Measurements from ENCODE around the gene SLC25A13. TPM values are rescaled to one million over a fixed set of nuclear protein-coding genes. Genes with fewer than 3 reads are reported as not detected.

Gene SLC25A13
- total and polyA plus RNA-seq, 2 of the 8 experiments (the other 6 are each of a cell fraction or from before 2014, with no cell fraction given): 30.8 to 85.4 TPM

- H3K27ac ChIP-seq (ENCODE audit: low read depth, low read length): no peak overlapping the region
- H3K36me3 ChIP-seq (ENCODE audit: control insufficient read depth in 2 of 4, insufficient read depth in 4 of 4, low read length in 3 of 4): peaks cover 0 to 5% (median 2%) of the 10 kb centered on the region in 4 experiments; a peak in 2 of 8 replicates
- H3K9me3 ChIP-seq (ENCODE audit: insufficient read depth in 2 of 2, low read depth in 1 of 2, low read length in 1 of 2): no peaks in the 10 kb centered on the region
- H2BK5ac ChIP-seq (ENCODE audit: low read depth, low read length): no peak overlapping the region
- H3K18ac ChIP-seq (ENCODE audit: extremely low read depth, low read length): no peak overlapping the region
- FAIRE-seq: no peak
- H2BK20ac ChIP-seq (ENCODE audit: low read length): no peak overlapping the region
- H4K5ac ChIP-seq (ENCODE audit: insufficient read length, low read depth, low read length): no peak overlapping the region
- H3K9ac ChIP-seq (replicated peaks in 1 of 4; ENCODE audit: extremely low read depth in 1 of 4, low read depth in 3 of 4, low read length in 3 of 4): no peak overlapping the region
- peaks cover 0 to 43% of the 10 kb centered on the region in 2 experiments; a peak in 3 of 4 replicates for H3K79me2 ChIP-seq (ENCODE audit: control insufficient read depth in 1 of 2, insufficient read depth in 2 of 2, low read length in 2 of 2)
- no peak overlapping the region for H2BK12ac ChIP-seq (ENCODE audit: low read depth, low read length)
- CTCF ChIA-PET (ENCODE audit: partially characterized antibody): interaction anchor here (0.6 kb wide), 1 partner anchor 412 kb away, joined by 4 read pairs; no protein-coding TSS in a partner anchor
- H2AFZ ChIP-seq (ENCODE audit: low read length): no peak overlapping the region
- H3K79me1 ChIP-seq (ENCODE audit: low read depth, low read length): no peaks in the 10 kb centered on the region
- H4K91ac ChIP-seq (replicated peaks; ENCODE audit: insufficient read length, low read length): no peak overlapping the region
- H3K4me3 ChIP-seq (ENCODE audit: extremely low read depth in 1 of 4, insufficient read depth in 2 of 4, low read depth in 3 of 4, low read length in 4 of 4): no peak overlapping the region
- H2BK15ac ChIP-seq (ENCODE audit: low read length): no peak overlapping the region
- H4K20me1 ChIP-seq (replicated peaks in 1 of 2; ENCODE audit: control insufficient read depth in 1 of 2, insufficient read depth in 2 of 2, low read length in 2 of 2): peaks cover 2 to 5% of the 10 kb centered on the region in 2 experiments
- no peak overlapping the region for H3K4ac ChIP-seq (replicated peaks; ENCODE audit: insufficient read length, low read depth, low read length)
- no peak overlapping the region for H3K23ac ChIP-seq (ENCODE audit: insufficient read length)
- no peak overlapping the region for H2AK5ac ChIP-seq (ENCODE audit: low read depth, low read length)
- H3K27me3 ChIP-seq (replicated peaks in 1 of 4; ENCODE audit: control insufficient read depth in 3 of 4, extremely low read depth in 1 of 4, insufficient read depth in 3 of 4, low read length in 3 of 4): no peaks in the 10 kb centered on the region
- H3K23me2 ChIP-seq (ENCODE audit: low read depth, low read length): no peaks in the 10 kb centered on the region
- no peak overlapping the region for H4K8ac ChIP-seq (ENCODE audit: extremely low read depth, insufficient read depth, low read length)
- H2BK120ac ChIP-seq (replicated peaks; ENCODE audit: low read depth, low read length): no peak overlapping the region
- no peaks in the 10 kb centered on the region for H3K4me1 ChIP-seq (replicated peaks in 1 of 4; ENCODE audit: control insufficient read depth in 3 of 4, insufficient read depth in 4 of 4, low read length in 3 of 4)
- no peak overlapping the region for H3K56ac ChIP-seq (replicated peaks; ENCODE audit: insufficient read length, low read depth, low read length)
- H3K4me2 ChIP-seq (ENCODE audit: insufficient read depth in 1 of 2, low read depth in 2 of 2, low read length in 2 of 2): no peak overlapping the region
- no peak overlapping the region for H3K14ac ChIP-seq (ENCODE audit: insufficient read length)
- no peak for DNase-seq (ENCODE audit: low read depth in 1 of 2, low spot score in 2 of 2)
- POLR2A ChIA-PET (ENCODE audit: partially characterized antibody): interaction anchor here (1.4 kb wide), 1 partner anchor 11 kb away, joined by 4 read pairs; no protein-coding TSS in a partner anchor
- no peak for TF ChIP-seq JUN (IDR thresholded peaks at IDR 0.05; ENCODE audit: low read depth, low read length)
These were observed 24.0 kb downstream of the SLC25A13 start for GRCh38 chr7:96297876-96298275.

Data from H1 (cell line).